HG03135 (cell line): ENCODE measurements around the gene SIM2.
"Not testable (repeated sequence)": the region's sequence is repeated elsewhere in the genome, so short reads cannot be mapped to it uniquely, and the experiment has no call there.

Experiments used
- ATAC-seq: cut with Tn5 transposase; IDR thresholded peaks from one replicate; pipeline ENCODE4 v1.9.1; 2021; ENCODE audit warnings: mild to moderate bottlenecking, moderate library complexity; ENCODE audit not compliant: unreplicated experiment

The SIM2 gene

GRCh38 chr21:36698981-36699545 lies at the start of gene SIM2:
SIM2 (plus strand) TSS chr21:36699115; CDS start chr21:36699747, 632 bp downstream.
- no peak for ATAC-seq

DNA sequence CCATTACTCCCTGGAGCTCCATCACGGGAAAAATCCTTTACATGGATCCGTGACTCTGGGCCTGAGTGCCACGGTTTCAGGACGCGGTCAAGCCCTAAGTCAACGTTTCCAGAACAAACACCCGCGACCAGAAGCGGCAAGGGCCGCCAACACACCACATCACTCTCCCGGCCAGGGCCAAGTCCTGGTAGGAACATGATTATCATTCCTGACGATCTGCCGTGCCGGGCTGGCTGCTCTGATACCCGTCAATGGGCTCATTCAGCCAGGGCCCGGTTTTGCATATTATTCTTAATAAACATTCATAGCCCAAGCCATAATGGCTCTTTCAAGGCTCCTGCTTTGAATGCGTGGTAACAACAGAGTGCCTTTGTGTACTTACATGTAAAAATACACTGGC lies 44.6 kb upstream of the SIM2 start:
- no peak for ATAC-seq

DNA sequence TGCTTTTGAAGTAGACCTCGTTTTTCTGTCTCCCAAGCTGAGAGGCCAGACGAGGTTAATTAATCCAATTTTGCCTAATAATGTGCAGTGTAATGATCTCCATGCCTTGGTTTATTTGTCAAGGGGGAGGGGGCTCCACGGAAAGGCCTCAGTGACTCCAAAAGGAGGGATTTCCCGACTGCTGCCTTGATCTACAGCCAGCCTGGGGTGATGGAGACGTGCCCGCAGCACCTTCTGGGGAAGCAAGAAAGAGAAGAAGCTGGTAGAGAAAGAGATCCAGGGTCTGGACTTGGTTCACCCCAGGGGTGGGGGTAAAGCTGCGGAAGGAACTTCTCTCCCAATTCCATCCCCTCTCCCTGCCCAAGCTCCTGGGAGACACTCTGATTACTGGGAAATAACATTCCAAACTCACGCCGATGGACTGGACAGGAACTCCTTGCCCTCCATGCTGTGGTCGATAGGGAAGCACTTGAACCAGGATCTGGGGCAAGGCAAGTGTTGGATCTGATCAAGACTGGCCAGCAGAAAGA lies 44.1 kb upstream of the SIM2 start:
- no peak for ATAC-seq

DNA sequence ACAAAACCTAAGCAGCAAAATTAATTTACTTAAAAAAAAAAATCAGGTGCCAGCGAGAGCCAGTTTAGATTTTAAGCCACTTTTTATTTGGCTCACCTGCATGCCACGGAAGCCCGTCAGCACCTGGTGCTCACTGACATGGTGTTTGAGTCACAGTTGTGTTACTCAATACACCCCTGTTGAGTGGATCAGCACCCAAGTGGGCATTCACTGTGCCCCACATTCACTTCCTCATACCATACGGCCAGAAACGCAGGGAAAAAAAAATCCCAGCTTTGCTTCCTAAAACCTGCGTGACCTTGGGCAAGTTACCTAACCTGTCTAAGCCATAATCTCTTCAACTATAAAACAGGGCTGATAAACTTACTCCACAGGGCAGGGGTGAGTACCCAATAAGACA lies 42.8 kb upstream of the SIM2 start:
- ATAC-seq: no peak

GRCh38 chr21:36657290-36657689 lies 41.6 kb upstream of the SIM2 start:
- not testable (repeated sequence) for ATAC-seq

DNA sequence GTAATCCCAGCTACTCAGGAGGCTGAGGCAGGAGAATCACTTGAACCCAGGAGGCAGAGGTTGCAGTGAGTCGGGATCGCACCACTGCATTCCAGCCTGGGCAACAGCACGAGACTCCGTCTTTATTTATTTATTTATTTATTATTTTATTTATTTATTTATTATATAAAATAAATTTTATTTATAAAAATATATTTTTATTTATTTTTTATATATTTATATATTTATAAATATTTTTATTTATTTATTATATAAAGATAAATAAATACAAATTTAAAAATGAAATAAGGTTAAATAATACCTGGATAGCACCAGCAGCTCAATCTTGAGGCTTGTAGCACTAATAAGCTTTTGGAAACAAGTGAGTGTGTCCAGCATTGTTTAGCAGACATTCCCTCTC lies 40.9 kb upstream of the SIM2 start:
- no peak for ATAC-seq

- no peak for ATAC-seq
Observed at GRCh38 chr21:36658926-36659325, 40.0 kb upstream of the SIM2 start.

DNA sequence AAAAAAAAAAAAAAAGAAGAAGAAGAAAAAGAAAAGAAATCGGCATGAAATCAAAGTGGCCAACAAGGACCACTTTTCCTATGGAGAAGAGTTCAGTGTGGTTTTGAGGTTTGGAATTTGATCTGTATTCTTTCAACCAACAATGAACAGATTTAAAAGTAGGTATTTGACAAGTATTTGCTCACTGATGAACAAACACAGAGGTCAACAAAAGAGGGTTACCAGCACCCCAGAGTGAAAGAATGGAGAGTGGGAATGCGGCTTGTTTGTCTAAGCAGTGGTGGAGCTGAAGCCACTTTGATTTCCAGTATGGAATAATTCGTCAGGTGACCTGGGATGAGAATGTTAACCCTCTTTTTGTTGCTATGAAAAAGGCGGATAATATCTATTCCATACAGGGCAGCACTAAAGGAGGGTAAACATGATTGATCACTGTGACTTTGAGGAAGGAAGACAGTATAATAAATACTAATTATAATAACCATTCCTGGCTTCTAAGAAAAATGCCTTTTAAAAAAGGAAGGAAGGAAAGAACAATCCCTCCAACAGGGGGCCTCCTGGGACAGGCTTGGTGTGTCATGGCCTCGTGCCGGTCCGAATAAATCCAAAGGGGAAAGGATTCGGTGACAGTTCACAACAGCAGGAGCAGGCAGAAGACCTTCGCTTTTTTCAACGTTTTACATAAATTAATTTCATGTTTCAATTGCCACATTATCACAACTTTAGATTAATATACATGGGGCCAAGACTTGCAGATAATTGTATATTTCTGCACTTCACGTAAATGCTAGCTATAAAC lies 37.2 kb upstream of the SIM2 start:
- ATAC-seq: no peak

GRCh38 chr21:36663033-36663855 lies 35.7 kb upstream of the SIM2 start:
- no peak for ATAC-seq

- no peak for ATAC-seq
Observed at GRCh38 chr21:36664662-36664990, 34.3 kb upstream of the SIM2 start.

DNA sequence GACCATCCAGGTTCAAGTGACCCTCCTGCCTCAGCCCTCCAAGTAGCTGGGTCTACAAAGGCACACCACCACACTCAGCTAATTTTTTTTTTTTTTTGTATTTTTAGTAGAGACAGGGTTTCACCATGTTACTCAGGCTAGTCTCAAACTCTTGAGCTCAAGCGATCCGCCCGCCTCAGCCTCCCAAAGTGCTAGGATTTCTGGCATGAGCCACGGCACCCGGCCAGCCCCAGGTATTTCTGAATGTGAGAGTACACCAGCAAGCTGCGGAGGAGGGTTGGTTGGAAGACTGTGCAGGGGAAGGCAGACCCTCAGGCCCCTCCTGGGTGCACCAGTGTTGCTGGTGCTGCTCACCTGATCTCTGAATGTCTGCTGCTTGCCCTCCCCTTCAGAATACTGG lies 33.1 kb upstream of the SIM2 start:
- ATAC-seq: no peak

DNA sequence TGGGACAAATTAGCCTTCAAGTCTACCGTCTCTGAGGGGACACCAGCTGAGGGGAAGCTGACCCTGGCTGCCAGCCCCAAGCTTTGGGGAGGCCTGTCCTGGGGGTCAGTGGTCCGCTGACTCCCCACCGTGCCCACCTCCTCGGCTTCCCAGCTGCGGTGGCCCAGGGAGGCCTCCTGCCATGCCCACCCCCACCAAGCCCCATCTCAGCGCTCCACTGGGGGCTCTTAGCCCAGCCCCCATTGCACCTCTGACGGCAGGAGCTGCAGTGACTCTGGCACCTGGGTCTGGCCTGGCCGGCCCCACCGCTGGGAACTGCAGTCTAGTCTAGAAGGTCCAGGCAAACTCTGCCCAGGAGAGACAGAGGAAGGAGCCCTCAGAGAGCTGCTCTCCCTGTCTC lies 30.2 kb upstream of the SIM2 start:
- no peak for ATAC-seq

- ATAC-seq: no peak
Observed at GRCh38 chr21:36671836-36672235, 27.1 kb upstream of the SIM2 start.

DNA sequence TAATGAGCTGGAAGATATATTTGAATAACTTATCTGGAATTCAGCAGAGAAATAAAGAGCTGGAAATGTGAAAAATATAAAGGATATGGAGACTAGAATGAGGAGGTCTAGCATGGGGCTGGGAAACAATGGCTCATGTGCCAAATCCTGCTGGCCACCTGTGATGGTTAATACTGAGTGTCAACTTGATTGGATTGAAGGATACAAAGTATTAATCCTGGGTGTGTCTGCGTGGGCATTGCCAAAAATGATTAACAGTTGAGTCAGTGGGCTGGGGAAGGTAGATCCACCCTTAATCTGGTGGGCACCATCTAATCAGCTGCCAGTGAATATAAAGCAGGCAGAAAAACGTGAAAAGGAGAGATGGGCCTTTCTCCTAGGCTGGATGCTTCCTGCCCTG lies 26.6 kb upstream of the SIM2 start:
- ATAC-seq: not testable (repeated sequence)

DNA sequence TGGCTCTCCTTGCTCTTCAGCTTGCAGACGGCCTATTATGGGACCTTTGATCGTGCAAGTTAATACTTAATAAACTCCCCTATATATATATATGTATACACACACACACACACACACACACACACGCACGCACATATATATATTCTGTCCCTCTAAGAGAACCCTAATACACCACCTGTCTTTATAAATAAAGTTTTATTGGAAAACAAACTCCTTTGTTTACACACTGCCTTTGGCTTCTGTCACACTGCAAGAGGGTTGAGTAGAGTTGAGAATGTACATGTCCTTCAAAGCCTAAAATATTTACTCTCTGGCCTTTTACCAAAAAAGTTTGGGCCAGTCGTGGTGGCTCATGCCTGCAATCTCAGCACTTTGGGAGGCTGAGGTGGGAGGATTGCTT lies 26.2 kb upstream of the SIM2 start:
- no peak for ATAC-seq

DNA sequence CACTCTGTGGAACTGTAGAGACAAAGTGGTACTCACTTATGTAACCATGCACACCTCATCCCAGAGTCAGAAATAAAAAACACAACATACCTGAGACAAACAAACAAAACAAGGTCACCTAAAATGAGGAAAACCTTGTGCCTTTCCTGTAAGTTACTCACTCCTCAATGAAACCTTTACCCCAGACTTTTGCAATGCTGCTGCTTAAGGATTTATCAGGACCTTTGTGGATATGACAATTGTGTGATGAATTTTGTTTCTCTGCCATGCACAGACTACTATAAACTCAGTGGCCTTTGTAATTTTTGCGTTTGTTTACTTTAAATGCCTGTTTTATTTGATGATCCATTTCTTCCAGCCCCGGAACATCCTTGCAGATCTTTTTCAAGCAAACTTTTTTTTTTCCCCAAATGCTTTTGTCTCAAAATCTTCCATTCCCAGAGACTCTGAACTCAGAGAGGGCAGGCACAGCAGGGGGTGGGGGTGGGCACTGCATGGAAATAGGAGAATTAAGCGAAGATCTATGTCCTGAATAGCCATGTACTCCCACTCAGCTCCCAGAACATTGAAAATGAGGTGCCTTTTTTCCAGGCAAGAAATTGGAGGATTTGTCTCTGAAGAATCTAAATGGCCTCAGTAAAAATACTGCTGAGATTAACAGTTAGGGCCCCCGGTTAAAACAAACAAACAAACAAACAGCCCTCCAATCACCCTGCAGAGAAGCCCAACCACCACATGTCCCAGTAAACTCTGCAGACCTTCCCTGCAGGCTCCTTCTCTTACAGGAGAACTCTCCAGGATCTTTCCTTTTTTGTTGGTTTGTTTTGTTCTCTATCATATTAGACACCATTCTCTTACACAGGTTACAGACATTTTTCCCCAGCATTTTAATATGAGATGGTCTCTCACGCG lies 22.6 kb upstream of the SIM2 start:
- no peak for ATAC-seq

DNA sequence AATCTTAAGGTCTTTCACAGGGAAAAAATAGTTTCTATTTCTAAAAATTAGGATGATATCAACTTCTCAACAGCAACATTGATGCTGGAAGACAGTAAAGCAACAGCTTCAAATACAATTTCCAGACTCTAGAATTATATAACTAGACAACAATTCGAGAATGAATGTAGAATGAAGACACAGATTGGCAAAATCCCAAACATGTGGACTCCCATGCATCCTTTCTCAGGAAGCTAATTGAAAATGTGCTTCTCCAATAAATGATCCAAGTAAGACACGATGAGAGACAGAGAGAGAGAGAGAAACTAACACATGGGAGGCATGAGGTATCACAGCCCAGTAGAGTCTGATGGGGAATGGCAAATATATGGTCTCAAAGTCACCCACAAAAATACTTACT lies 21.5 kb upstream of the SIM2 start:
- ATAC-seq: no peak

GRCh38 chr21:36678538-36678937 lies 20.4 kb upstream of the SIM2 start:
- ATAC-seq: no peak

- no peak for ATAC-seq
Observed at GRCh38 chr21:36681117-36681631, 17.7 kb upstream of the SIM2 start.

- no peak for ATAC-seq
Observed at GRCh38 chr21:36684957-36685714, 13.8 kb upstream of the SIM2 start.
